Activated CD4-positive, alpha-beta T cell treated with anti-CD3 and anti-CD28 coated beads, Interleukin-2, amount 50 U/mL, for 16 hours (primary cell): ENCODE measurements around the gene ITIH5.
"Not testable (repeated sequence)": the region's sequence is repeated elsewhere in the genome, so short reads cannot be mapped to it uniquely, and the experiment has no call there.

Experiments used
- DNase-seq: peaks from one replicate; pipeline ENCODE4 v3.0.0-alpha.2; 2020

ITIH5 gene

DNA sequence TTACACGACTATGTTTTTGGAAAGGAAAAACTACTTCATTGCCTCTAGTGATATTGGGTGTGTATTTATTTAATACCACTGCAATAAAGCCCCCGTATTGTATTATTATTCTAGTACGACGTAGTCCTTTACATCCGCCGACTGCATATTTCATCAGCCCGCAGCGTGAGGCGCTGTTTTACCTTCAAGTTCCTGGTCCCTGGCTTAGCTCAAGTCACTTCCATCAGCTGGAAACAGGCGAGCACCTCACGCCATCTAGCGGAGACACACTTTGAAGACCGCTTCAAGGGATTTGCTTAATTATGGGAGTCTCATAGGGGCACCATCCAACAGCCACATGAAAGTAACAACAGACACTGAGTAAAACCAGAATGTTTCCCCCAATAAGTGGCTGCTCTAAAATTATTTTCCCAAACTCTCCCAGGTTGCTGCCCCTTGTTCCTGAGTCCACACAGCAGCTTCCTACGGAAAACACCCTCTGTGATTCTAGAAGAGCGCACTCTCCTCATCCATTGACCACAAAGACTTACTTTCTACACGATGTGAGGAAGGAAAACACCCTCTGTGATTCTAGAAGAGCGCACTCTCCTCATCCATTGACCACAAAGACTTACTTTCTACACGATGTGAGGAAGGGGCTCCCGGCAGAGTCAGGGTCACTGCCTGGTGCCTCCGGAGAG, 20.6 kb upstream of the ITIH5 start:
- peak; percentile 85 for DNase-seq

DNA sequence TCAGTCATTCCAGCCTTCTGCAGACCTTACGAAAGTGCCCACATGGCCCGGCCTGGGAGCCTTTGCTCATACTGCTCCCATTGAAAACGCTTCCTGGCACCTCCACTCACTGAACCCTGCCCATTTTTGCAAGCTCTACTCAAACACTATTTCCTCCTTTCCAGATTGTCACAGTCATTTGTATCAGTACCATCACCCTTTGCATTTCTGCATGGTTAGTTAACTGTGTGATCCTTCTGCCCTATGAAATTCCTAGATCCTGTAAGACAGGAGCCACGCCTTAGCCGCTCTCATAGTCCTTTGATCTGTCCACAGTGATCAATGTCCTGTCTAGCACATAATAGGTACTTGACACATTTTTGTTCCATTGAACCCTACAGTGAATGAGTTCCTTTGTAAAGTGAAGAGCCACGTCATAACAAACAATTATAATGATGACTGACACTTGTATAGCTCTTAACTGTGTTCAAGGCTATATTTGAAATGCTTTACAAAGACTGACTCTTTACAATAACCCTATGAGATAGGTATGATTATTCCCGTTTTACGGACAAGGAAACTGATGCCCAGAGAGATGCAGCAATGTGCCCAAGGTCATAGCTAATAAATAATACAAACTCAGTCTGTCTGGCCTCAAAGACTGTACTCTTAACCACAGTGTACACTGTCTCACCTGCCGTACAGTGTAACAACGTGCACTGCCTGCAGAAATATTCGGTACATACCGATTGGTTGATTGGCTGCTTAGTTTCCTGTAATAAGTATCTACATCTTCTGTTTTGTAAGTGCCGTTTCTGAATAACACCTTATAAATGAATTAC, 19.8 kb upstream of the ITIH5 start:
- DNase-seq, result no peak

GRCh38 chr10:7680078-7680477, 13.3 kb upstream of the ITIH5 start:
- DNase-seq, result not testable (repeated sequence)

DNA sequence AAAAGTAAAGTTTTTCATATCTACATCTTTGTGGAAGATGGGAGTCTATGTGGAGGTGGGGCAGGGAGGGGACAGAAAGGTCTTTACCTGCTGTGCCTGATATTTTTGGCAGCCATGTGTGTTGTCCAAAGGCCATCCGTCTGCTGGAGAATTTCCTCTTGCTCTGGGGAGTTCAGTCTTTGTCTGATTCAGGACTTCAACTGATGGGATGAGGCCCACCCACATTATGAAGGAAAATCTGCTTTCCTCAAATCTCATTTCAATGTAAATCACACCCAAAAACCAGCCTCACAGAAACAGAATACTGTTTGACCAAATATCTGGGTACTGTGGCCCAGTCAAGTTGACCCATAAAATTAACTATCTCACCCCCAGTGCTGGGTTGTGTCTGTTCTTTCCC, 12.5 kb upstream of the ITIH5 start:
- no peak for DNase-seq

DNA sequence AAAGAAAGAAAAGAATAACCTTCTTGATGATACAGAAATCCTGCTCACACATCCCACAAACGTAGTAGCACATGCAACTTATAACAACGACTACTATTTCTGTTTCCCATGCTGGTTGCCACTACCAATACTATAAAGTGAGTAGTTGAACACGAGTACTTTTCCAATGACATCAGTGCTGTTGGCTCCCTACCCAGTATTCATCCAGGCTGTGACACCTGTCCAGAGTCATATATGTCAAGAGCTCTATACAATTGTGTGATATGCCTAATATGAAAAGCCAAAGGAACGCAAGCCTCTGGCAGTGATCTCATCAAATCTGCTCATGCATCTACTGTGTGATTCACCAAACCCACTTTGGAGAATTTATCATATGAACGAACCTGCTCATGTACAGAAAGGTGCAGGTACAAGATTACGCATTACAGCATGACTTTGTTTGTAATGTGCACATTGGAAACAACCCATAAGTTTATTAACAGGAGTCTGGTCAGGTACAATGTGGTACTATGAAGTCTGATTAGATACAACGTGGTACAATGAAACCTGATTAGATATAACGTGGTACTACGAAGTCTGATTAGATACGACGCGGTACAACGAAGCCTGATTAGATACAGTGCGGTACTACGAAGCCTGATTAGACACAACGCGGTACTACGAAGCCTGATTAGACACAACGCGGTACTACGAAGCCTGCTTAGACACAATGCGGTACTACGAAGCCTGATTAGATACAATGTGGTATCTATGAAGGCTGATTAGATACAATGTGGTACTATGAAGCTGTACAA, 5.8 kb upstream of the ITIH5 start:
- no peak for DNase-seq

GRCh38 chr10:7670157-7670556, 3.4 kb upstream of the ITIH5 start:
- DNase-seq, result no peak

DNA sequence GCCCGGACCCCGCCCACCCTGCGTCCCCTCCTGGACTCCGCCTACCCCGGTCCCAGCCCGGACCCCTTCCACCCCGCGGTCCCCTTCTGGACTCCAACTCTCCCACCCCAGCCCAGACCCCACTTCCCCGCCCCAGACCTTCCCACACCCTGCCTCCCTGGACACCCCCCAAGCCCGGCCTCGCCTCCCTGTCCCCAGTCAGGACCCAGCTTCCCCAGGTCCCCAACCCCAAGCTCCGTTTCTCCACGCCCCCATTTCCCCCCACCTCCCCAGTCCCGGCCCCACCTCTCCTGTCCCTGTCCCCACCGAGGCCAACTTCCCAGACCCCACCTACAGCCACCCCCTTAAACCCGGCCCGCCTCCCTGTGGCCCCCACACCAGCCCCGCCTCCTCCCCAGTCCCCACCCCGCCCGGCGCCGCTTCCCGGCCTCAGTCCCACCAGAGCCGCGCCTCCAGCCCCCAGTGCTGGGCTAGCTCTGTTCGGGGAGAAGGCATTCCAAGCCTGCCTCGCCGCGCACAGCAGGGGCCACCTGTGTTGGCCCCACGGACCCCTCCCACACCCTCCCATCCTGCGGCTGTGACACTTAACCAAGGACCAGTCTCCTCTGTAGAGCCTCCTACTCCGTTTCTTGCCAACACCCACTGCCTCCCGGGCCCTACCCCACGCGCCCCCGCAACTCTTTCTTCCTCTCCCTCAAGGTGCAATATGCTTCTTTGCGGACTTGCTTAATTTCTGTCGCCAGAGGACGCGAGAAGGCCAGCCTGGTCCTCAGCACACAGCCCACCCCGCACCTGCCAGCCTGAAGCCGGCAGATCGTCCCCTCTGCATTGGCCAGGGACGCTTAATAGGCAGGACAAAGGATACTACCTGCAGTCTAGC, 736 bp upstream of the ITIH5 start:
- DNase-seq, result no peak

DNA sequence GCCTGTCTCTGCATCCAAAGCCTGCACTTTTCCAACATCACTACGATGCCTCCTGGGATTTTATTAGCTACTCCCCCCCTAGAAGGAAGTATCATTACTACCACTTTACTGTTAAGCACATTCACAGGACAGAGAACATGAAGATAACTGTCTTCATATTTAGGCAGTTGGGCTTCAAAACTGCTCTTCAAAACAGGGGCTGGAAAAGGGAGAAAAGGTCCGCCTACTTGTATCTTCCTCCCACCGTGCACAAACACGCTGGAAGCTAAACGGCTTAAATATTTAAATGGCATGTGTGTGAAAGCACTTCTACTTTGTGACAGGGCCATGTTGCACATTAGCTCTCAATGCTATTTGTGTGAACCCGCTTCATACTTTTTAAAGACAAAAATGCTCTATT, 999 bp downstream of the ITIH5 start:
- no peak for DNase-seq

- no peak for DNase-seq
These were observed 2.1 kb downstream of the ITIH5 start for GRCh38 chr10:7664707-7665106.

- no peak for DNase-seq
These were observed 4.2 kb downstream of the ITIH5 start for GRCh38 chr10:7662522-7662921.

GRCh38 chr10:7659560-7659959, 7.2 kb downstream of the ITIH5 start:
- no peak for DNase-seq

DNA sequence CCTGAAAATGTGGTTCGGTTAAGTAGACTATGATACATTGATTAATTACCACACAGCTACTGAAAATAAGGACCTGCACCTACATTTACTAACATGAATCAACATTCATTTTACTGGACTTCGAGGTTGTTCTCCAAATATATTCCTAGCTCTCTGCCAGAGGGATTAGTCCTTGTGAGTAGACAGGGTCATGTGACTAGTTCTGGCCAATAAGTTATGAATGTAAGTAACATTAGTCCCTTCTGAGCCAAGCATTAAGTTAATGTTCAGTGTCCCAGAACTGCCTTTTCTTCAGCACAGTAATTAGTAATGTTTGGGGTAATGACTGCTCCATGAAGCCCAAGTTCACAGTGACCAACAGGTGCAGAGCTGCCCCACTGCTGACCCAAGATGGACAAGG, 9.2 kb downstream of the ITIH5 start:
- DNase-seq, result no peak

- not testable (repeated sequence) for DNase-seq
These were observed 9.7 kb downstream of the ITIH5 start for GRCh38 chr10:7657079-7657478.

DNA sequence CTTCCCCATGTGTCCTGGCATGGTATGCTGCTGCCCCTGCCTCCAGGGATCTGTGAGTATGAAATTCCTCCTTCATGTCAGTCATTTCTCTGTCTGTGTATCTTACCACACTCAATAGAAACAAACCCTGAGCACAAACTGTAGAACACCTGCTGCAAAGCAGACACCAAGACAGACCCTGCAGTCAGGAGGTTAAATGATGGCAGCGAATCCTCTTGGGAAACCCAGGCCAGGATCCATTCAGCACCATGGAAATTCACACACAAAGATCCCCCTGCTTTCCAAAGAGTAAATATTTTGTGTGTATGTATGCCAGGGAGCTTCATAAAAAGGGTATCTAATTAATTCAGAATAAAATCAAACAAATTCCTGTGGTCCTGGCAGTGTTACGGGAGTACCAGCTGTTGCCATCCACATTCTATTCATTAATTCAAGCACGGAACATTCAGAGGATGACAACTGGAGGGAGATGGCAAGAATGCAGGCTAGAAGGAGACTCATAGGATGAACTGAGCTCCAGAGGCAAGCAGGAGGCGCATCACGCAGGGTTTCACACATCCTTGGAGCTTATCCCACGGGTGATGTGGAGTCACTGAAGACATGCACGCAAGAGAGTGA, 14.8 kb downstream of the ITIH5 start:
- DNase-seq, result no peak

DNA sequence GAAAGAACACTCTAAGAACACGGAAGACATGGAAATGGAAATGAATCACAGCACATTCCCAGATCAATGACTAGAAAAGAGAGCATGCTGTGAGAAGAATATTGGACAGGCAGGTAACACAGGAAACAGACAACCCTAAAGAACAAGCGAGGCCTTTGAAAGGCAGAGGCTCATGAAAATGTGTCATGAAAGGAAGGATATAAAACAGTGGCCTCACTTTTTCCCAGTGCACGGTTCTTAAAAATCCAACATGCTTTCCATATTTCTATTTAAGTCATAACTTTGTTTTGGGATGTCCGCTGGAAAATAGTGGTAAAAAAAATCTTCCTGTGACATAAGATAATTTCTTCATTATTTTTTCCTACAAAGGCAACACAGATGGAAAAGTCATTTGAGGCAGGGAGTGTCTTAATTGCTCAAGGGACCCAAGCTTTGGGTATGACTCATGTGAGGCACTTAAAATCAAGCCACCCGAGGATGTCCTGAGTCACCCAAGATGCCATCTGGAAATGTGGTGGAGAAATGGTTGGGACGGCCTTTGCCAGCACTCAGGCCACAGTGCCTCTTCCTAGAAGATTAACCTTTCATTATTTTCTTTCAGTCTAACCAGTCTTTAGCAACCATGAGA, 17.0 kb downstream of the ITIH5 start:
- no peak for DNase-seq

DNA sequence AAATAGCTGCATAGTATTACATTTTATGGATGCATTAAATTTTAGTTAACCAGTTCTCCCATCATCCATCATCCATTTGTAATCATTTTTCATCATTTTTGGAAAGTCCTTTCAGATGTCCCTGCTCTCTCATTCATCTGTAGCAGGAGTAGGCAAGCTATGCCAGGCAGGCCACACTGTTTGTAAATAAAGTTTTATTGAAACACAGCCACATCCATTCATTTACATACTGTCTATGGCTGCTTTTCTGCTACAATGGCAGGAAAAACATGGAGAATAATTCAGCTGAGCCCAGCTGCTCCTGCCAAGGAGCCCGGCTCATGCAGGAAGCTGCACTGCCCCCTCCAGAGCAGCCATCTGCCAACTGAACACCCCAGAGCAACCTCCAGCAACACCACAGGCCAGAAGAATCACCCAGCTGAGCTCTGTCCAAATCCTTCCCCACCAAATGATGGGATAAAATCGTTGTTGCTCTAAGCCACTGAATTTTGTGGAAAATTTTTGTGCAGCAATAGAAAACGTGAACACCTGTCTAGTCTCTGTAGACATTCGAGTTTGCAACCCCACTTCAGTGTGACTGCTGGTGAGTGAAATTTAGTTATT, 19.6 kb downstream of the ITIH5 start:
- DNase-seq, result no peak

GRCh38 chr10:7642491-7643011, 24.2 kb downstream of the ITIH5 start:
- DNase-seq, result no peak

- no peak for DNase-seq
These were observed 31.2 kb downstream of the ITIH5 start for GRCh38 chr10:7635408-7636125.

- no peak for DNase-seq
These were observed 32.4 kb downstream of the ITIH5 start for GRCh38 chr10:7634142-7634894.

DNA sequence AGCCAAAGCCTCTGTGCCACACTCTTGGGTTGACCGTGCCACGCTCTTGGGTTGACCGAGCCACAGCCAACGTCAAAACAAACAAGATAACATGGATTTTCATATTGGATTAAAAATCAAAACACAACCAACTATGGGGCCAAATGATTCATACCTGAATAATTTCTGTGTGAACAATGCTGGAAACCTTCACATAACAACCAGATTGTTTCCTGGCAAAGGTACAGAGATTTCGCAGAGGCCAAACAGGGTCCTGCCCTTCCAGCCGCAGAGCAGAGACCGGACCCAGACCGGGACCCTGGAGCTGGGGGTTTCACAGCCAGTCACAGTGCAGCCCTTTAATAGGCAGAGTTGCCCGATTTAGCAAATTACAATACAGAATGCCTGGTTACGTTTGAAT, 40.5 kb downstream of the ITIH5 start:
- DNase-seq, result no peak
